HG02885 (cell line): ENCODE data around the gene INHBE.
A peak's percentile ranks its signal among the peaks of the same experiment; 100 is the strongest.
"Not testable (repeated sequence)": the region's sequence is repeated elsewhere in the genome, so short reads cannot be mapped to it uniquely, and the experiment has no call there.

ENCODE experiments used
- ATAC-seq: cut with Tn5 transposase; IDR thresholded peaks from one replicate; pipeline ENCODE4 v1.9.1; 2021; ENCODE audit warnings: mild to moderate bottlenecking; ENCODE audit not compliant: unreplicated experiment, poor library complexity

Gene INHBE

GRCh38 chr12:57454566-57455373 lies at the start of gene INHBE:
Gene INHBE, plus strand, starts transcription at chr12:57455307. Its CDS starts 230 bp downstream, at chr12:57455537.
- no peak for ATAC-seq

DNA sequence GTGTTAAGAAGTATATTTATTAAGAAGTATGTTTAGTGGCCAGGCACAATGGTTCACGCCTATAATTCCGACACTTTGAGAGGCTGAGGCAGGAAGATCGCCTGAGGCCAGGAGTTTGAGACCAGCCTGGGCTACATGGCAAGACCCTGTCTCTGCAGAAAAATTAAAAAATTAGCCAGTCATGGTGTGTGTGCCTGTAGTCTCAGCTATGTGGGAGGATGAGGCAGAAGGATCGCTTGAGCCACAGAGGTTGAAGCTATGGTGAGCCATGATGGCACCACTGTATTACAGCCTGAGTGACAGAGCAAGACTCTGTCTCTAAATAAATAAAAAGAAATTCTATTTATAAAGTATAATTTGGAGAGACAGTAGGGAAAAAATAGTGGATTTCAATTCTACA lies 44.6 kb upstream of the INHBE start:
- ATAC-seq, result no peak

- not testable (repeated sequence) for ATAC-seq
Measured at GRCh38 chr12:57414160-57414559, 40.9 kb upstream of the INHBE start.

GRCh38 chr12:57415088-57415487 lies 40.0 kb upstream of the INHBE start:
- no peak for ATAC-seq

DNA sequence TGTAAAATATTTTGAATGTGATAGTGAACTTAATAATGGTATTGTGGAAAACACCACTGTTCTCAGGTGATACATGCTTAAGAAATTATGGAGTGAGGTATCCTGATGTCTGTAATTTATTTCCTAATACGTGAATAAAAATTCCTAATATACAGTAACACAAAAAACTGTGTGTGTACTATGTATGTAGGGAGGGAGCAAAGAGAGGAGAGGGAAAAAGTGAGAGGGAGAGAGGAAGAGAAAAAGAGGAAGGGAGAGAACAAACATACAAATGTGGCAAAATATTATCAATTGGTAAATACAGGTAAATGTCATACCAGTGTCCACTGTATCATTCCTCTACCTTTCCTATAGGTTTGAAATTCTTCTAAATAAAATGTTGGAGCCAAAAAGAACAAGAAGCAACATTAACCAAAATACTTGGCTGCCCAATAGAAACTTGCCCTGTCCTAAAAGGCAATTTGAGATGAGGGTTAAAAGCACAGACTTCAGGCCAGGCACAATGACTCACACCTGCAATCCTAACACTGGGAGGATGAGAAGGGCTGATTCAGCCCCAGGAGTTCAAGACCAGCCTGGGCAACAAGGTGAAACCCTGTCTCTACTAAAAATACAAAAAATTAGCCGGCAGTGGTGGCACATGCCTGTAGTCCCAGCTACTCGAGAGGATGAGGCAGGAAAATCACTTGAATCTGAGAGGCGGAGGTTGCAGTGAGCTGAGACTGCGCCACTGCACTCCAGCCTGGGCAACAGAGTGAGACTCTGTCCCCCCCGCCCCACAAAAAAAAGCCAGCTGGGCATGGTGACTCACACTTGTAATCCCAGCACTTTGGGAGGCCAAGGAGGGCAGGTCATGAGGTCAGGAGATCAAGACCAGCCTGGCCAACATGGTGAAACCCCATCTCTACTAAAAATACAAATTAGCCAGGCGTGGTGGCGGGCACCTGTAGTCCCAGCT lies 38.8 kb upstream of the INHBE start:
- ATAC-seq, result no peak

DNA sequence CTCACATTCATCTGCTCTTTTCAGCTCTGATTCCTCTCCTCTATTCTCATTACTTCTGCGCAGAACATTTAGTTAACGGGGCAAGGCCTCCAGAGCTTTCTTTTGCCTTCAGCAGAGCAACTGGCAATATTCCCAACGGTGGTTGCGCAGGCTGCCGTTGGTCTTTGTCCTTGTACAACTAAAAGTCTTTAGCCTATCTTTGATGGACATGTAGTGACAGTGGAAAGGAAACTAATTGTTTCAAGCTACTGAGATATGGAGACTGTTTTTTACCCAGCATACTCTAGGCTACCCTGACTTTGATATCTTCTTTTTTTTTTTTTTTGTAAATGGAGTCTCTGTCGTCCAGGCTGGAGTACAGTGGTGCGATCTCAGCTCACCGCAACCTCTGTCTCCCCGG lies 36.9 kb upstream of the INHBE start:
- no peak for ATAC-seq

DNA sequence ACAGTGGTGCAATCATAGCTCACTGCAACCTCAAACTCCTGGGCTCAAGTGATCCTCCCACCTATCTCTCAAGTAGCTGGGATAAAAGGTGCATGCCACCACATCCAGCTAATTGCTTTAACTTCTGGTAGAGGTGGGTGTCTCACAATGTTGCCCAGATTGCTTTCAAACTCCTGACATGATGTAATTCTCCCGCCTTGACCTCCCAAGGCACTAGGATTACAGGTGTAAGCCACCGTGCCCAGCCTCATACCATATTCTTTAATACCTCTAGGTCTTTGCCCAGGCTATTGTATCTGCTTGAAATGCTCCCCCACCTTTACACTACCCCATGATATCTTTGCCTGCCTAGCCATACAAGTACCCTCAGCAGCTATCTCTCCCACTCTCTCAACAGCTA lies 35.6 kb upstream of the INHBE start:
- ATAC-seq, result no peak

- ATAC-seq, result no peak
Measured at GRCh38 chr12:57420482-57420881, 34.6 kb upstream of the INHBE start.

- ATAC-seq, result not testable (repeated sequence)
Measured at GRCh38 chr12:57426948-57427347, 28.2 kb upstream of the INHBE start.

GRCh38 chr12:57428965-57429364 lies 26.1 kb upstream of the INHBE start:
- no peak for ATAC-seq

GRCh38 chr12:57429473-57430111 lies 25.5 kb upstream of the INHBE start:
- ATAC-seq, result no peak

DNA sequence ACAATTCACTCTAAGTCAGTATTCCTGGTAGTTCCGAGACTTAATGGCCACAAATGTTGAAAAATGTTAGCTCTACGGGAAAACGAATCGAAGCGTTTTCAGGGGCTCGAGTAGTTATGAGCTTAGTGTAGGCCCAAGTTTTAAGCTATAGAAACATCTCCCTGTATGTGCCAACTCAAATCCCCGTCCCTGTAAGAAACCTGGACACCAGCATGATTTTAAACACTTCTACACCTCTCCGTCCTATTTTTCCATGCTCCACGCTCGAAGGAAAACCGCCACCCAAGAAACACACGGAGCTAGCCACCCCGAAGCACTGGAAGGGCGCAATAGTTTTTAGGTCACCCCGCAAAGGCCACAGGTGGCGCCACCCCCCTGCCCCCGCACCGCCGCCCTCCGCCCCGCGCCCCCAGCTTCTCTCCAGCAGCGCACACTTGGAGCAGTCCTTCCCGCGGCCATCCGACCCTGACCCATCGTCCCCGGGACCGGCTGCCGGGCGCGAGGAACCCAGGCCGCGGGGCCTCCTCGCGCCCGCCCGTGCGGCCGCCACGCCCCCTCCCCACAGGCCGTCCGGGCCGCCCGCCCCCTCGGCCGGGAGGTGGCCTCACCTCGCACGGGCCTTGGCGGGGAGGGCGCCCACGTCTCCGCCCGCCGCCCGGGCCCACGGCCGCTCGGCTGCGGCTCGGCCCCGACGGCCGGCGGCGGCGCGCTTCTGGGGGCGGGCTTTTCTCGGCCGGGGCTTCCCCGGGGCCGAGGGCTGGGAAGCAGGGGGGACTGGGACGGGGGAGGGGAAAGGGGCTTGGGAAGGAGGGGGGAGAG lies 24.8 kb upstream of the INHBE start:
- ATAC-seq, result peak; percentile 60

DNA sequence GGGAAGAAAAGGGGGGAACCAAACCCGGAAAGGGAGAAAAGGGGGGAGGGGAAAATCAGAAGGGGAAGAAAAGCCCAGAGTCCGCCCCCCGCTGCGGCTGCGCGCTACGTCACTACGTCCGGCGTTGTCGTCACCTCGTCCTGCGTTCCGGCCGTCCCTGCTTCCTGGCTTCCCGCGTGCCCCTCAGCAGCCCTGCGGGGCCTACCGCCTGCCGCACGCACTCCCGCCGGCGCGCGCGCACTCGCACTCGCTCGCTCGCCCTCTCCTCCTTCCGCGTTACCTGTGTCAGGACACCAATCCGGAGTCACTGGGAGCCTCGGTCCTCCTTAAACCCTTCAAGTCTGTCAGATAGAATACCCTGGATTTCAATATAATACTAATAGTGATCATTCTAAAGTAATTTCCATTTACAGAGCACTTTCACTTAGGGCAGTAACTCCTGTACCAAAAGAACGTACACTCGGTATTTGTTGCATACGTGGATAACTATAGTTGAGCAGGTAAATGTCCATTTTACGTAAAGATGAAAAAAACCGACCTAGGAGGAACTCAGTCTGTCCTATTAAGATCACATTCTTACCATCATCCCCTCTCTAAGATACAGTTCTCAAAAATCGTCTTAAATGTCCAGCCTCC lies 24.1 kb upstream of the INHBE start, which contains the start of gene R3HDM2:
Gene R3HDM2, minus strand, starts transcription at position 113 of the 636 bp plus-strand sequence. CDS start 120,615 bp downstream, outside the sequence.
- ATAC-seq, result peak; percentile 96

- no peak for ATAC-seq
Measured at GRCh38 chr12:57431654-57432188, 23.4 kb upstream of the INHBE start.

GRCh38 chr12:57433370-57433769 lies 21.7 kb upstream of the INHBE start:
- no peak for ATAC-seq

DNA sequence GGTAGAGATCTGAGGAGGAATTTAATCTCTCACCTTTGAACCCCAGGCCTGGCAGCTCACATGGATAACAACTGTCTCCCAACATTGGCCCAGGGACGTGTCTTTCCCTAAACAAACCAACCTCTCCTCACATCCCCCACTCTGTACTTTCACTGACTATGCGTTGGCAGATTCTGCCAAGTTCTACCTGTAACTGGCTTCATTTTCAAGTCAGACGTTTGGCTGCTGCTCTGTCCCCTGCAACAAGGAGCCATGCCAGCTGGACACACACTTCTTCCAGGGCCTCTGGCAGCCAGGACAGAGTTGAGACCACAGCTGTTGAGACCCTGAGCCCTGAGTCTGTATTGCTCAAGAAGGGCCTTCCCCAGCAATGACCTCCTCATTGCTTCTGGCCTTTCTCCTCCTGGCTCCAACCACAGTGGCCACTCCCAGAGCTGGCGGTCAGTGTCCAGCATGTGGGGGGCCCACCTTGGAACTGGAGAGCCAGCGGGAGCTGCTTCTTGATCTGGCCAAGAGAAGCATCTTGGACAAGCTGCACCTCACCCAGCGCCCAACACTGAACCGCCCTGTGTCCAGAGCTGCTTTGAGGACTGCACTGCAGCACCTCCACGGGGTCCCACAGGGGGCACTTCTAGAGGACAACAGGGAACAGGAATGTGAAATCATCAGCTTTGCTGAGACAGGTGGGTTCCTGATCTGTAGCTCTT lies 20.4 kb upstream of the INHBE start, which contains the start of gene INHBC:
Gene INHBC, plus strand, starts transcription at position 268 of the 707 bp plus-strand sequence. Its CDS starts 103 bp downstream, at position 371.
- ATAC-seq, result no peak

GRCh38 chr12:57435293-57435692 lies 19.8 kb upstream of the INHBE start:
- no peak for ATAC-seq

- no peak for ATAC-seq
Measured at GRCh38 chr12:57438400-57438799, 16.7 kb upstream of the INHBE start.
